ENCODE data around the gene ERCC4.
"Not testable (repeated sequence)": the region's sequence is repeated elsewhere in the genome, so short reads cannot be mapped to it uniquely, and the experiment has no call there.

Gene ERCC4

DNA sequence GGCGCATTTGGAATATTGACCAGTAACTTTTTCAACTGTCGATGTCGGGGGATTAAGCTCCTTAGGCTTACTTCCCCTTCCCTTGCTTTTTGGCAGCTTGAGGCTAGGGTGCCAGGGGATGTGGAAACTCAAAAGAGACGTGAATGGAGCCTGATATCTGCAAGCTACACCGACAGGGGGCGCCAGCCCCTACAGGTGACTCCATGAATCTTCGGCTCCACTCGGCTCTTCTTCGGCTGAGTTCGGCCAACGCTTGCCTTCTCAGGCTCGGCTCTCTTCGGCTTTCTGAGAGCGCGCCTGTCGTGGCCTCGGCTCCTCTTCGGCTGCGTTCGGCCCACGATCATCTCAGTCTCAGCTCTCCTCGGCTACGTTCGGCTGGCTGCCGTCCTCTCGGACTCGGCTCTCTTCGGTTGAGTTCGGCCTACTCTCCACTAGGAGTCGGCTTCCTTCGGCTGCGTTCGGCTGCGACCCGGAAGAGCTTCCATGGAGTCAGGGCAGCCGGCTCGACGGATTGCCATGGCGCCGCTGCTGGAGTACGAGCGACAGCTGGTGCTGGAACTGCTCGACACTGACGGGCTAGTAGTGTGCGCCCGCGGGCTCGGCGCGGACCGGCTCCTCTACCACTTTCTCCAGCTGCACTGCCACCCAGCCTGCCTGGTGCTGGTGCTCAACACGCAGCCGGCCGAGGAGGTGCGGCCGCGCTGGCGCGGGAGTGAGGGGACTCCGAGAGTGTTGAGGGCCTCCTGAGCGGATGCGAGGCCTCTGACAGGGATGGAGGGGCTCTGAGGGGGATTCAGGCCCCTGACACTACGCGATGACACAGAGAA, at the start of gene ERCC4:
Gene ERCC4, plus strand, starts transcription at position 472 of the 827 bp plus-strand sequence. Its CDS starts 12 bp downstream, at position 484.
- FAIRE-seq, result peak; percentile 92

DNA sequence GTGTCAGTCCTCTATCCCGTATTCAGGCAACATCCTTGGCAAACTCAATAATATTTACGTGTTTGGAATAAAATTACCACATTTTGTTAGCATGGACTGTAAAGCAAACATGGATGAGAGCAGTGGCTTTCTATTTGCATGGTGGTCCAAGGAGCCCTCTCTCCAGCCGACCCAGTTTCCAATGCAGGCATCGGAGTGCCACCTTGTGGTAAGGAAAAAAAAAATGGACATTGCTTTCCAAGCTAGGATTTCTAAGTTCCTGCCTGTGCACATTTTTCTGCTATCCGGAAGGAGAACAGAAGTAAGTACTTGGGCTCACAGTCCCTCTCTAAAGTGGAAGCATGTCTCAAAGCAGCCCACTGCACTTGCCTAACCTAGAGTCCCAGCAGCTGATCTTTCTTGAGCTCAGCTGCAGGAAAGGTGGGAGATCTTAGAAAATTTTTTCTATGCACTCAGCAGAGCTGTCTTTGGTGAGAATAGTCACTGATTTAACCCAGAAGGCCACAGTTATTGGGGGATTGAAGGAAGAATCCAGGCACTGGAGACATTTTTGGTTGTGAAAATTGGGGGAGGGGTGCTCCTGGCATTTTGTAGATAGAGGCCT, 46.0 kb upstream of the ERCC4 start:
- FAIRE-seq, result no peak

GRCh38 chr16:13875614-13876284, 44.2 kb upstream of the ERCC4 start:
- FAIRE-seq, result no peak

GRCh38 chr16:13883276-13883675, 36.7 kb upstream of the ERCC4 start:
- FAIRE-seq, result peak; percentile 88

- no peak for FAIRE-seq
Measured at GRCh38 chr16:13883881-13884280, 36.1 kb upstream of the ERCC4 start.

DNA sequence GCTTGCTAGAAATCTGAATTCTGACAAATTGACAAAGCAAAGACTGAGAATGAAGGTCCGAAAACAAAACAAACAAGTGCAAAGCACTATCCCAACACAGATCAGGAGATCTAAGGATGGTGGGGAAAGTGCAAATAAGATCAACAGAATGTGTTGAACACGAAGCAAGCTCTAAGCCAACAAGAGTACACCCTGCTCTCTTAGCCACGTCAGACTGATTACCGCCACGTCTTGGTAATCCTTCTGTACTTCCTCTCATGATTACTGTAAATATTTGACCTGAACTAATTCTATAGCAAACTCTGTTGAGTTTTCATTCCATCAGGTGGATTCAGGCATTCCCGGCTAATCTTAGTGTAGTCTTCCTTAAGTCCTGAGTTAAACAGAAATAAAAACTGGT, 34.3 kb upstream of the ERCC4 start:
- no peak for FAIRE-seq

GRCh38 chr16:13886608-13887007, 33.3 kb upstream of the ERCC4 start:
- FAIRE-seq, result no peak

GRCh38 chr16:13889323-13889722, 30.6 kb upstream of the ERCC4 start:
- FAIRE-seq, result not testable (repeated sequence)

GRCh38 chr16:13892301-13892700, 27.7 kb upstream of the ERCC4 start:
- FAIRE-seq, result no peak

DNA sequence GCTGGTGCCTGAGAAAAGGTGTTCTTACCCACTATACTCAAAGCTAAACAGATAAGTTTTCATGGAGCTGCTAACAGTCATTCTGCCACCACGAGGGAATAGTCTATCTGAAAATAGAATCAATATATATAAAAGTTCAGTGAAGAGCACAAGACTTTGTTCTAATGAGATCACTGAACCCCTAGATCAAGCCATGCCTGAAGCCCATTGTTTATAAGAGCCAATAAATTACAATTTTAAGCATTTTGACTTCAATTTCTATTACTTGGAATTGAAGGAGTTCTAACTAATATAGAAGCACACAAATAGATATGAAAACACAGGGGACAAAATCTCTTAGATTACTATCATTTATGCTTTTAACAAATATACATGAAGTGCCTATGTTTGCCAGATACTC, 24.4 kb upstream of the ERCC4 start:
- no peak for FAIRE-seq

DNA sequence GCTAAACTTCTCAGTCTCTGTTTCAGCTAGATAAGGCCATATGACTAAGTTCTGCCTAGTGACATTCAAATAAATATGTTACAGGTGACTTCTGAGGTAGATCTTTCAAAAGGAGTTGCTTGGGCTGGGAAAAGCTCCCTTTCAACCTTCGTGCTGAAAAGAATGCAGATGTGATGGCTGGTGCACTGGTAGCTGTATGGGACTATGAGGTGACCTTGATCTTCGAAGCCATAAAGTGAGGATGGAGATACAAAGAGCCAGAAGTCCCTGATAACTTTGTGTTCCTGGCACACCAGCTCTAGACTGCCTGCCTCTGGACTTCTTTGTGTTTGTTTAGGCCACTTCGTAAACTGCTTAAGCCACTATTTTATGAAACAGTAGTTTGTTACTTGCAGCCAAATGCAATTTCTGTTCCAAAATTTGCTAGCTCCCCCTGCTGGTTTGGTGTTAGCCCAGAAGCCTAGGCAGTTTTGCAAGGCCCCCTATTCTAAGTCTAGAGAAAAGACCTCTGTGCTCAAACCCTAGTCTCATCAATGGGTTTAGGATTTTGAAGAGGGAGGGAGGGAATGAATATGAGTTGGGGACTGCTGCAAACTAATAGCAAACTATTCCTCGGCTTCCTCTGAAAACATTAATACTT, 23.3 kb upstream of the ERCC4 start:
- no peak for FAIRE-seq

GRCh38 chr16:13897806-13898205, 22.1 kb upstream of the ERCC4 start:
- no peak for FAIRE-seq

- FAIRE-seq, result no peak
Measured at GRCh38 chr16:13898233-13898632, 21.7 kb upstream of the ERCC4 start.

- no peak for FAIRE-seq
Measured at GRCh38 chr16:13902052-13902451, 17.9 kb upstream of the ERCC4 start.

- no peak for FAIRE-seq
Measured at GRCh38 chr16:13902677-13903076, 17.3 kb upstream of the ERCC4 start.

DNA sequence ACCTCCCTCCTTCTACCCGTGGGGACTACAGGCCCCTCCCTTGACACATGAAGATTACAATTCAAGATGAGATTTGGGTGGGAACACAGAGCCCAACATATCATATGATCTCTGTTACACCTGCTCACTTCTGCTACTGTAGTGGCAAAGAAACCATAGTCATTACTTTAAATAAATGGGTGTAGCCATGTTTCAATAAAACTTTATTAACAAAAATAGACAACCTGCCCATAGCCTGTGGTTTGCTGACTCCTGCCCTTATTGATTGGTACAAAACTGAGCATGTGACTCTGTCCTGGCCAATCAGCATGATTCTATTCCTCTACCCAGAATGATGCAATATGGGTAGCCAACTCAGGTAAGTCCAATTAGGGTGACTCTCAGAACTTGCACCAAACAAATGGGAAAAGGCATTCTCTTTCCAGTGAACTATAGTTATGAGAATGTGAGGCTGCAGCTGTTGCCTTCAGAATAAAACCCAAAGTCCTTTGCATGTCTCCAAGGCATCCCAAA, 15.7 kb upstream of the ERCC4 start:
- FAIRE-seq, result no peak

- not testable (repeated sequence) for FAIRE-seq
Measured at GRCh38 chr16:13904822-13905221, 15.1 kb upstream of the ERCC4 start.

GRCh38 chr16:13906168-13907089, 13.5 kb upstream of the ERCC4 start:
- no peak for FAIRE-seq

DNA sequence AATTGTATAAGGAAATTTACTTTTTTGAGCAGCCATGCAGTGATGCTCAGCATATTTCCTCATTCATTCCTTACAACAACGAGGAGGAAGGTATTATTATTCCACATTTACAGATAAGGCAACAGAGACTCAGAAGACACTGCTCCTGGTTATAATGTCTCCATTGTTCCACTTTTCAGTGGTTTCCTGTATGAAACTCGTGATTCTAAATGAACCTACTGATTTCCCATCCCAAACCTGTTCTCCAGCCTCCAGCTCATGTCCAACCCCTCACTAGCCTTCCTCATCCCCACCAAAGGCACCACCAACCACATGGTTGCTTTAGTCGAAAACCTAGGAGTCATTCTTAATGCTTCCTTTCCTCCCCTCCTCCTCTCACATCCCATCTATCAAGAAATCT, 12.5 kb upstream of the ERCC4 start:
- FAIRE-seq, result no peak

DNA sequence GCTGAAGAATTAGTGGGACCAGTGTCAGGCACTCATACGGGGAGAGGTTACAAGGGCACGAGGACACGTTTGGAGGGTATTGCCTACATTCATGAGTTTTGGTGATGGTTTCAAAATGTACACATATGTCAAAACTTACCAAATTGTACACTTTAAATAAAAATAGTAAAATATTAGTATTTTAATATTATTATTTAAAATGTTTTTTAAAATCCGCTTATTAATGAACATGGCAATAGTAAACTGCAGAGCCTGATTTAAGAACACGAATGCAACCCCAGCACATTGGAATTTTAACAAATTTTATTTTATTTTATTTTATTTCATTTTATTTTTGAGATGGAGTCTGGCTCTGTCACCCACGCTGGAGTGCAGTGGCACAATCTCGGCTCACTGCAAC, 10.9 kb upstream of the ERCC4 start:
- FAIRE-seq, result no peak

- FAIRE-seq, result peak; percentile 65
Measured at GRCh38 chr16:13909872-13910303, 10.1 kb upstream of the ERCC4 start.

DNA sequence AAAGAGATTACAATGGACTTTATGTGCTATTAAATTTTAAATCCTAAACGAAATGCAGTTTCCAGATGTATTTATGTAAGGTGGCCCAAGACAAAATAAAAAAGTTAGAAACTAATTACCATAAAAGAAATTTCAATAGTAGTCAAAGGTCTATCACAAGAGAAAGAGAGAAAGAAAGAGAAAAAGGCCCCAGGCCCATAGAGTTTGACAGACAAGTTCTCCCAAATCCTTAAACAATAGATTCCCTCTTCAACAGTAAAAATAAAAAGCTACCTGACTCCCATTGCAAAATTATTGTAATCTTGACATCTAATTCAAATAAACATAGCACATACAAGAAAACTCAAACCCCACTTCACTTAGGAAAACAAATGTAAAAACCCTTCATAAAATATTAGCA, 8.6 kb upstream of the ERCC4 start:
- FAIRE-seq, result no peak

All from islet of Langerhans (tissue), 1 donor.